Activated naive CD8-positive, alpha-beta T cell treated with anti-CD3 and anti-CD28 coated beads, Interleukin-2, amount 10 ng/mL, durations not matched to agents 7 days and 5 days (primary cell): Measurements from ENCODE around the gene PIK3R6. TPM values are rescaled to one million over a fixed set of nuclear protein-coding genes. Genes with fewer than 3 reads are reported as not detected.
A peak's percentile ranks its signal among the peaks of the same experiment; 100 is the strongest.
"Not testable (repeated sequence)": the region's sequence is repeated elsewhere in the genome, so short reads cannot be mapped to it uniquely, and the experiment has no call there.

Experiments
- ATAC-seq: fragments of 150-1000 bp; cut with Tn5 transposase; one replicate; pipeline ENCODE4 v1.10.0; 2021; ENCODE audit warnings: low read depth, moderate library complexity
- POLR2A ChIA-PET: fragments of 350-600 bp; sonication (Branson Sonifier 250); formaldehyde crosslinking; loops from one replicate; lab custom pipeline; 2021; ENCODE audit warnings: antibody characterized with exemption; lab: Charles Lee
- DNase-seq: peaks from one replicate; pipeline ENCODE4 v3.0.0; 2021
- H3K27ac Mint-ChIP-seq: one replicate; pipeline ENCODE4 v1.8.0; 2022; ENCODE audit warnings: mild to moderate bottlenecking, mixed read lengths
- H3K27me3 Mint-ChIP-seq: one replicate; pipeline ENCODE4 v1.8.0; 2022; ENCODE audit warnings: mild to moderate bottlenecking, moderate library complexity, mixed read lengths
- H3K36me3 Mint-ChIP-seq: one replicate; pipeline ENCODE4 v1.8.0; 2021; ENCODE audit warnings: mild to moderate bottlenecking, mixed read lengths
- H3K4me1 Mint-ChIP-seq: one replicate; pipeline ENCODE4 v1.8.0; 2021; ENCODE audit warnings: mixed read lengths
- H3K4me3 Mint-ChIP-seq: one replicate; pipeline ENCODE4 v1.8.0; 2022; ENCODE audit warnings: mild to moderate bottlenecking, moderate library complexity, mixed read lengths
- H3K9me3 Mint-ChIP-seq: one replicate; pipeline ENCODE4 v1.8.0; 2021; ENCODE audit warnings: mixed read lengths
- total RNA-seq, 2 experiments: library from RNA; stranded (reverse); gene quantifications; one replicate each; pipeline ENCODE4 v1.2.3, GENCODE V29; 2021

PIK3R6 gene
- total RNA-seq, 2 experiments from 2014 or later: 15.8 to 18.5 TPM

- H3K4me1 Mint-ChIP-seq: peaks cover 14% of the 10 kb centered on the region
- ATAC-seq (no peak), DNase-seq (no peak)
- H3K9me3 Mint-ChIP-seq: no peaks in the 10 kb centered on the region
- H3K27me3 Mint-ChIP-seq: no peaks in the 10 kb centered on the region
- H3K36me3 Mint-ChIP-seq: peaks cover 32% of the 10 kb centered on the region
- no peak overlapping the region for H3K4me3 Mint-ChIP-seq
- POLR2A ChIA-PET: no interaction called here
- no peak overlapping the region for H3K27ac Mint-ChIP-seq
Observed at GRCh38 chr17:8890671-8891070, 23.2 kb upstream of the PIK3R6 start.

GRCh38 chr17:8889458-8890210, 22.2 kb upstream of the PIK3R6 start:
- no peak for DNase-seq
- POLR2A ChIA-PET: interaction anchor here (0.7 to 0.8 kb wide), 3 partner anchors 11 to 28 kb away, joined by 3 read pairs; partner anchors contain the start of gene PIK3R6
- peaks cover 5% of the 10 kb centered on the region for H3K4me1 Mint-ChIP-seq
- H3K36me3 Mint-ChIP-seq: peaks cover 29% of the 10 kb centered on the region
- no peak for ATAC-seq
- no peaks in the 10 kb centered on the region for H3K9me3 Mint-ChIP-seq
- H3K27me3 Mint-ChIP-seq: no peaks in the 10 kb centered on the region
- H3K4me3 Mint-ChIP-seq: no peak overlapping the region
- peak overlapping the region; percentile 34 for H3K27ac Mint-ChIP-seq

- H3K9me3 Mint-ChIP-seq: no peaks in the 10 kb centered on the region
- H3K27me3 Mint-ChIP-seq: no peaks in the 10 kb centered on the region
- H3K4me3 Mint-ChIP-seq: no peak overlapping the region
- DNase-seq: no peak
- POLR2A ChIA-PET: interaction anchor here (0.8 kb wide), 1 partner anchor 21 kb away, joined by 3 read pairs; the partner anchor contains the start of gene PIK3R6
- H3K4me1 Mint-ChIP-seq: peaks cover 2% of the 10 kb centered on the region
- peaks cover 32% of the 10 kb centered on the region for H3K36me3 Mint-ChIP-seq
- no peak overlapping the region for H3K27ac Mint-ChIP-seq
- ATAC-seq: no peak
Observed at GRCh38 chr17:8888704-8889302, 21.3 kb upstream of the PIK3R6 start.

GRCh38 chr17:8887834-8888703, 20.6 kb upstream of the PIK3R6 start:
- H3K9me3 Mint-ChIP-seq: no peaks in the 10 kb centered on the region

GRCh38 chr17:8887301-8887700, 19.8 kb upstream of the PIK3R6 start:
- no peaks in the 10 kb centered on the region for H3K4me1 Mint-ChIP-seq
- no peaks in the 10 kb centered on the region for H3K9me3 Mint-ChIP-seq
- ATAC-seq: no peak
- POLR2A ChIA-PET: interaction anchor here (1.2 kb wide), 1 partner anchor 20 kb away, joined by 3 read pairs; the partner anchor contains the start of gene PIK3R6
- H3K27ac Mint-ChIP-seq: no peak overlapping the region
- DNase-seq: no peak
- no peaks in the 10 kb centered on the region for H3K27me3 Mint-ChIP-seq
- peaks cover 43% of the 10 kb centered on the region for H3K36me3 Mint-ChIP-seq
- no peak overlapping the region for H3K4me3 Mint-ChIP-seq

More at GRCh38 chr17:8887834-8888703, 20.6 kb upstream of the PIK3R6 start:
- Mint-ChIP-seq H3K27me3 (no peaks in the 10 kb centered on the region), H3K4me1 (peaks cover 2% of the 10 kb centered on the region), H3K27ac (no peak overlapping the region), H3K4me3 (no peak overlapping the region), H3K36me3 (peaks cover 37% of the 10 kb centered on the region)
- DNase-seq: no peak
- POLR2A ChIA-PET: interaction anchor here (0.8 kb wide), 1 partner anchor 21 kb away, joined by 3 read pairs; the partner anchor contains the start of gene PIK3R6
- no peak for ATAC-seq

- peak; percentile 23 for ATAC-seq
- peak overlapping the region; percentile 60 for H3K27ac Mint-ChIP-seq
- peaks cover 47% of the 10 kb centered on the region for H3K36me3 Mint-ChIP-seq
- no peaks in the 10 kb centered on the region for H3K27me3 Mint-ChIP-seq
- POLR2A ChIA-PET: interaction anchor here (1.2 kb wide), 1 partner anchor 18 kb away, joined by 3 read pairs; the partner anchor contains the start of gene PIK3R6
- no peak overlapping the region for H3K4me3 Mint-ChIP-seq
- H3K4me1 Mint-ChIP-seq: no peaks in the 10 kb centered on the region
- no peaks in the 10 kb centered on the region for H3K9me3 Mint-ChIP-seq
- no peak for DNase-seq
Observed at GRCh38 chr17:8885967-8886684, 18.7 kb upstream of the PIK3R6 start.

- H3K27ac Mint-ChIP-seq, H3K9me3 Mint-ChIP-seq, H3K4me3 Mint-ChIP-seq, H3K27me3 Mint-ChIP-seq, H3K4me1 Mint-ChIP-seq, POLR2A ChIA-PET: not testable (repeated sequence)
- ATAC-seq (peak; percentile 30), DNase-seq (peak; percentile 61)
- H3K36me3 Mint-ChIP-seq: peaks cover 45% of the 10 kb centered on the region
Observed at GRCh38 chr17:8885163-8885966, 17.9 kb upstream of the PIK3R6 start.

- Mint-ChIP-seq H3K4me1 (no peaks in the 10 kb centered on the region), H3K4me3 (no peak overlapping the region), H3K9me3 (no peaks in the 10 kb centered on the region), H3K36me3 (peaks cover 45% of the 10 kb centered on the region), H3K27me3 (no peaks in the 10 kb centered on the region), H3K27ac (peak overlapping the region; percentile 16)
- DNase-seq (no peak), ATAC-seq (no peak)
- POLR2A ChIA-PET: no interaction called here
Observed at GRCh38 chr17:8884336-8884990, 17.0 kb upstream of the PIK3R6 start.

GRCh38 chr17:8883353-8883752, 15.9 kb upstream of the PIK3R6 start:
- H3K36me3 Mint-ChIP-seq: peaks cover 50% of the 10 kb centered on the region
- POLR2A ChIA-PET: no interaction called here
- H3K4me1 Mint-ChIP-seq: no peaks in the 10 kb centered on the region
- no peak for DNase-seq
- H3K9me3 Mint-ChIP-seq: no peaks in the 10 kb centered on the region
- peak overlapping the region; percentile 57 for H3K27ac Mint-ChIP-seq
- no peak overlapping the region for H3K4me3 Mint-ChIP-seq
- H3K27me3 Mint-ChIP-seq: no peaks in the 10 kb centered on the region
- no peak for ATAC-seq

GRCh38 chr17:8881606-8882005, 14.1 kb upstream of the PIK3R6 start:
- H3K27ac Mint-ChIP-seq: no peak overlapping the region
- ATAC-seq: no peak

GRCh38 chr17:8880466-8880865, 13.0 kb upstream of the PIK3R6 start:
- POLR2A ChIA-PET: no interaction called here
- Mint-ChIP-seq H3K4me1 (no peaks in the 10 kb centered on the region), H3K27ac (no peak overlapping the region), H3K9me3 (no peaks in the 10 kb centered on the region), H3K36me3 (peaks cover 43% of the 10 kb centered on the region), H3K27me3 (no peaks in the 10 kb centered on the region), H3K4me3 (no peak overlapping the region)
- no peak for DNase-seq
- no peak for ATAC-seq

More at GRCh38 chr17:8881606-8882005, 14.1 kb upstream of the PIK3R6 start:
- H3K4me3 Mint-ChIP-seq: no peak overlapping the region
- peaks cover 50% of the 10 kb centered on the region for H3K36me3 Mint-ChIP-seq
- DNase-seq: no peak
- no peaks in the 10 kb centered on the region for H3K27me3 Mint-ChIP-seq
- H3K4me1 Mint-ChIP-seq: no peaks in the 10 kb centered on the region
- POLR2A ChIA-PET: interaction anchor here (1.0 kb wide), 1 partner anchor 16 kb away, joined by 3 read pairs; no protein-coding TSS in a partner anchor
- no peaks in the 10 kb centered on the region for H3K9me3 Mint-ChIP-seq
